Activated naive CD8-positive, alpha-beta T cell (primary cell): ENCODE measurements around the gene ATP10A.

Experiments used
- H3K27ac Mint-ChIP-seq: one replicate; pipeline ENCODE4 v1.8.0; 2021; ENCODE audit warnings: mixed read lengths
- H3K27me3 Mint-ChIP-seq: one replicate; pipeline ENCODE4 v1.8.0; 2021; ENCODE audit warnings: mixed read lengths
- H3K36me3 Mint-ChIP-seq: one replicate; pipeline ENCODE4 v1.8.0; 2021; ENCODE audit warnings: mixed read lengths
- H3K4me1 Mint-ChIP-seq: one replicate; pipeline ENCODE4 v1.8.0; 2021; ENCODE audit warnings: low read depth, mixed read lengths
- H3K4me3 Mint-ChIP-seq: one replicate; pipeline ENCODE4 v1.8.0; 2021; ENCODE audit warnings: mild to moderate bottlenecking, mixed read lengths
- H3K9me3 Mint-ChIP-seq: one replicate; pipeline ENCODE4 v1.8.0; 2021; ENCODE audit warnings: low read depth, mixed read lengths

Gene ATP10A

GRCh38 chr15:25789211-25789610 is 73.9 kb downstream of the ATP10A start:
- Mint-ChIP-seq H3K27ac (no peak overlapping the region), H3K36me3 (peaks cover 4% of the 10 kb centered on the region), H3K9me3 (no peaks in the 10 kb centered on the region), H3K4me1 (peaks cover 57% of the 10 kb centered on the region), H3K4me3 (no peak overlapping the region), H3K27me3 (no peaks in the 10 kb centered on the region)

DNA sequence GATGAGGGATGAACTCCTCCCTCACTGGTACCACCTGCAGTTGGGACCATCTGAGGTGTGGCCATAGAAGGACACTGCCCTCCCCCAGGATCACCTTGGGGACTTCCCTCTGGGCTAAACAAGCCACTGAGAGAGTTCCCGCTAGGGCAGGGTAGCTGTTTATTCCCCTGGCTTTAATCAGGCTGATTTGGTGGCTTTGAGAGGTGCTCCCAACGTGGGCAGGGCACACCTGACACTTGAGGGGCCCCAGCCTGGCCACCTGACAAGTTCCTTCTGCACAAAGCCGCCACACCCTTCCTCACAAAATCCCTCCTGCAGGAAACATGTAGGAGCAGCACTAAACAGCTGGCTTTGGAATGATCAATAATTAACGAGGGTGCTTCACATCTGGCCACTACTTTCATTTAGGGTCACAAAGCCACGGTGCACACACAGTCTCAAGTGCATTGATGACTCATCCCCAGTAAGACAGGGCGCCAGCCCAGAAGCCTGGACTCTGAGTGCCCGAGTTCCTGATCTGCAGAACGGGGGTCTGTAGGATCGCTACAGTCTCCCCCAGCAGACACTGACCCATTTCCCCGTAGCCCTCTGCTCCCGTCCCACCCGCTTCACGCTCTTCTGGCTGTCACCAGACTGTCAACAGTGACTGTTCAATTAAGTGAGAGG is 75.1 kb downstream of the ATP10A start:
- Mint-ChIP-seq H3K36me3 (peaks cover 4% of the 10 kb centered on the region), H3K4me3 (no peak overlapping the region), H3K27ac (peak overlapping the region; percentile 46), H3K27me3 (no peaks in the 10 kb centered on the region), H3K9me3 (no peaks in the 10 kb centered on the region), H3K4me1 (peaks cover 63% of the 10 kb centered on the region)

DNA sequence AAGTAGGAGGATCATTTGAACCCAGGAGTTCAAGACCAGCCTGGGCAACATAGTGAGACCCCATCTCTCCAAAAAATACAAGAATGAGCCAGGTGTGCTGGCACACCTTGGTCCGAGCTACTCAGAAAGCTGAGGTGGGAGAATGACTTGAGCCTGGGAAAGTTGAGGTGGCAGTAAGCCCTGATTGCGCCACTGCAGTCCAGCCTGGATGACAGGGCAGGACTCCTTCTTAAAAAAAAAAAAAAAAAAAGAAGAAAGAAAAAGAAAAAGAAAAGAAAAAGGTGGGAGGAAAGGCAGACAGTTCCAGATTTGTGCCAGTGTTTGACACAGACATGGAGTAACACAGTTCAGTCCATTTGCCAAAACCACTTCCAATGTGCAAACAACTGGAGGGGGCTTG is 75.7 kb downstream of the ATP10A start:
- Mint-ChIP-seq H3K27me3 (no peaks in the 10 kb centered on the region), H3K9me3 (no peaks in the 10 kb centered on the region), H3K4me1 (peaks cover 63% of the 10 kb centered on the region), H3K27ac (peak overlapping the region; percentile 12), H3K36me3 (peaks cover 4% of the 10 kb centered on the region), H3K4me3 (no peak overlapping the region)

- peaks cover 52% of the 10 kb centered on the region for H3K4me1 Mint-ChIP-seq
- no peaks in the 10 kb centered on the region for H3K9me3 Mint-ChIP-seq
- no peak overlapping the region for H3K4me3 Mint-ChIP-seq
- no peak overlapping the region for H3K27ac Mint-ChIP-seq
- H3K36me3 Mint-ChIP-seq: peaks cover 4% of the 10 kb centered on the region
- no peaks in the 10 kb centered on the region for H3K27me3 Mint-ChIP-seq
Observed at GRCh38 chr15:25786040-25786439, 77.1 kb downstream of the ATP10A start.

DNA sequence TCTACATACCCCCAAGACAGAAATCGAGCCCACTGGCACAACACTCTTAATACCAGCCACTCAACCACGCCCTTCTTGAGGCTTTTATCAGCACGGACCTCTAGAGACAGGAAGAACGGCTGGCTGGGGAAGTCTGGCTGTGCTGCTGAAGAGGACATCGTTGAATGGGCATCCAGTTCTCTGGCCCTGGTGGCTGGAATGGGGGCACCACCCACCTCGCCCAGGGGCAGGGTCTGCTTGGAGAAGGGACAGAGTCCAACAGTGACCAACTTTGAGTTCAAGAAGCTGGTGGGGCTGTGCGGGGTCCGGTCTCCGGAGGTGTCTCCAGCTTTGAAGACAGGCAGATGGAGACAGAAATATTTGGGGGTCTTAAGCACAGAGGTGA is 77.5 kb downstream of the ATP10A start:
- H3K9me3 Mint-ChIP-seq: no peaks in the 10 kb centered on the region
- H3K36me3 Mint-ChIP-seq: peaks cover 4% of the 10 kb centered on the region
- H3K27me3 Mint-ChIP-seq: no peaks in the 10 kb centered on the region
- H3K4me1 Mint-ChIP-seq: peaks cover 48% of the 10 kb centered on the region
- H3K4me3 Mint-ChIP-seq: no peak overlapping the region
- no peak overlapping the region for H3K27ac Mint-ChIP-seq

GRCh38 chr15:25784876-25785640 is 78.1 kb downstream of the ATP10A start:
- H3K27ac Mint-ChIP-seq: peak overlapping the region; percentile 11
- no peaks in the 10 kb centered on the region for H3K27me3 Mint-ChIP-seq
- no peak overlapping the region for H3K4me3 Mint-ChIP-seq
- peaks cover 4% of the 10 kb centered on the region for H3K36me3 Mint-ChIP-seq
- no peaks in the 10 kb centered on the region for H3K9me3 Mint-ChIP-seq
- H3K4me1 Mint-ChIP-seq: peaks cover 43% of the 10 kb centered on the region

GRCh38 chr15:25783607-25784540 is 79.3 kb downstream of the ATP10A start:
- Mint-ChIP-seq H3K36me3 (peaks cover 2% of the 10 kb centered on the region), H3K27me3 (no peaks in the 10 kb centered on the region), H3K4me3 (no peak overlapping the region), H3K4me1 (peaks cover 35% of the 10 kb centered on the region), H3K27ac (peak overlapping the region; percentile 68), H3K9me3 (no peaks in the 10 kb centered on the region)

DNA sequence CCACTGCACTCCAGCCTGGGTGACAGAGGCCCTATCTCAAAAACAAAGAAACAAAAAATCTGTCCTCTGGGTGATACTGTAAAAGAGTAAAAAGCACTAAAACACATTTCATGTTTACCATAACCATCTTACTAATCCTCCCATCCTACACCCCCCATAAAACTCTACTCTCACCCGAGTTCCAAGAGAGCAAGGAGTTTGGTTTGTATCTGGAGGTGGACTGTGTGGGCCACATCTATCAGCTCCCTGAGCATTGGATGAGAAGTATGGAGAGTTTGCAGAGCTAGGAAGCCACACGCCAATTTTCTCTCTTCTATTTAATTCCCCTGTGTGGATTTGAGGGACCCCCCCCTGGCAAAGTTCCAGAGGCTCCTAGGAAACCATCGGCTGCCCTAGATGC is 80.0 kb downstream of the ATP10A start:
- Mint-ChIP-seq H3K4me1 (peaks cover 35% of the 10 kb centered on the region), H3K27me3 (no peaks in the 10 kb centered on the region), H3K27ac (peak overlapping the region; percentile 28), H3K4me3 (no peak overlapping the region), H3K36me3 (peaks cover 2% of the 10 kb centered on the region), H3K9me3 (no peaks in the 10 kb centered on the region)

GRCh38 chr15:25780479-25781255 is 82.5 kb downstream of the ATP10A start:
- Mint-ChIP-seq H3K27ac (no peak overlapping the region), H3K36me3 (peaks cover 2% of the 10 kb centered on the region), H3K4me1 (peaks cover 33% of the 10 kb centered on the region), H3K4me3 (no peak overlapping the region), H3K27me3 (no peaks in the 10 kb centered on the region), H3K9me3 (no peaks in the 10 kb centered on the region)

- Mint-ChIP-seq H3K27ac (no peak overlapping the region), H3K9me3 (no peaks in the 10 kb centered on the region), H3K27me3 (no peaks in the 10 kb centered on the region), H3K4me1 (peaks cover 20% of the 10 kb centered on the region), H3K36me3 (peaks cover 2% of the 10 kb centered on the region), H3K4me3 (no peak overlapping the region)
Observed at GRCh38 chr15:25778161-25778560, 85.0 kb downstream of the ATP10A start.

- Mint-ChIP-seq H3K4me1 (peaks cover 20% of the 10 kb centered on the region), H3K36me3 (peaks cover 2% of the 10 kb centered on the region), H3K27me3 (no peaks in the 10 kb centered on the region), H3K4me3 (no peak overlapping the region), H3K27ac (no peak overlapping the region), H3K9me3 (no peaks in the 10 kb centered on the region)
Observed at GRCh38 chr15:25777037-25777436, 86.1 kb downstream of the ATP10A start.

DNA sequence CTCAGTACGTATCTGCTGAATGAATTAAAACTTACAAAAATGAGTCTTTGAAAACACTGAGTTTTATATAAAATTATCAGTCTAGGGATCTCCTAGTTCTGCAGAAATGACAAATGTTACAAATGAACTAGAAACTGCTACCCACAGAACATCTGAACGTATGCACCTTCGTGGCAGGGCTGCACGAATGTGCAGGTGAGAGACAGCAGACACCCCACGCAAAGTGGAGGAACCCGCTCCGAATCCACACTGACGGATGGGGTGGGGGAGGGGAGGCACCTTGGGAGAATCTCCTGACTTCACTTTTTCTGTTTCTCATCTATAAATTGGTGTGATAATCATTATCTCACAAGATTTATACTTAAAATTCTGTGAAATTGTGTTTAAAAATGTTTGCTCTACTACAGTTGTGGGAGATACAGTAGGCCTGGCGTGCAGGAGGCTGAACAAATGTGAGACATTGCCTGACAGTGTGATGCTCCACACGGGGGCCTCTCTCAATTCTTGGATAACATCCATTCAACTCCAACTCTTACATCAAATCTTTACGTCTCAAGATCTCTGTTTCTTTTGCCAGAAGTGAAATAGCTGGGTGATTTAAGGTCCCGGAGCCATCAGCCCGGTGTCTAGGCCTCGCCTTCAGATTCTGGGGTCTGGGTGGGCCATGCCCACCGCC is 86.9 kb downstream of the ATP10A start:
- Mint-ChIP-seq H3K9me3 (no peaks in the 10 kb centered on the region), H3K4me3 (no peak overlapping the region), H3K4me1 (peaks cover 20% of the 10 kb centered on the region), H3K36me3 (peaks cover 2% of the 10 kb centered on the region), H3K27me3 (no peaks in the 10 kb centered on the region), H3K27ac (no peak overlapping the region)

DNA sequence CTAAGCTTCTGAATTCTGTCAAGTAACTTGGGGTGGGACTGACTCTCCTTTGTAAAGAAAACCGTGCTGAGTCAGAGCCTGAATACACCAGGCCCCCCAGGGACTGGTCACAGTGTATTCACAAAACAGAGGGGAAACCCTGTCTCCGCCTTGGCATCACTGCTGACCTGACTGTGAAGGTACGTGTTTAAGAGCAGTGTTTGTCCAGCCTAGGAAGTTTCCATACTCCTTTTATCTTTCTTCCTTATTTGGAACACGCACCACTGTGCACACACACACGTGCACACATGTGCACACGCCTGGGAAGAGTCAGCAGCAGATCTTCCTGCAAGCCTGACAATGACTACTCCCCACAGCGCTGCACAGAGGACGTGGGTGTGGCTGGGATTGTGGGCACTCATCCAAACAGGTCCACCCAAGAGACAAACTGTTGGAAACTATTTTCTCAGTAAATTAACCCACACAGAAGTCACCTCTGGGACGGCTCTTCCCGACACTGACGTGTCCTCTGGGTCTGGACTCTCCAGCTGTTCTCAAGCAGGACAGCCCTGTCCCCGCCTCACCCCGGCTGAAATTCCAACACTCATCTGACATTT is 87.7 kb downstream of the ATP10A start:
- Mint-ChIP-seq H3K9me3 (no peaks in the 10 kb centered on the region), H3K4me1 (peaks cover 20% of the 10 kb centered on the region), H3K36me3 (peaks cover 2% of the 10 kb centered on the region), H3K27me3 (no peaks in the 10 kb centered on the region), H3K27ac (no peak overlapping the region), H3K4me3 (no peak overlapping the region)

GRCh38 chr15:25774871-25775270 is 88.3 kb downstream of the ATP10A start:
- Mint-ChIP-seq H3K36me3 (peaks cover 2% of the 10 kb centered on the region), H3K27ac (no peak overlapping the region), H3K4me3 (no peak overlapping the region), H3K27me3 (no peaks in the 10 kb centered on the region), H3K9me3 (no peaks in the 10 kb centered on the region), H3K4me1 (peaks cover 20% of the 10 kb centered on the region)
